Mammary epithelial cell (primary cell): ENCODE measurements around the gene CDH12.

Experiments used
- EZH2 ChIP-seq: IDR thresholded peaks from 2 replicates; pipeline ENCODE4 v1.6.1; 2012; ENCODE audit warnings: low read length, inconsistent platforms, borderline replicate concordance
- TF ChIP-seq, protein P1 (sequence below), 2 donors: IDR thresholded peaks in 1 of 2; conservative IDR thresholded peaks in 1 of 2; 2 replicates each; pipeline ENCODE4 v1.5.1; 2011 to 2012; ENCODE audit warnings: inconsistent platforms in 2 of 2, low read length in 2 of 2, mild to moderate bottlenecking in 2 of 2, control low read depth in 1 of 2, low read depth in 1 of 2; ENCODE audit not compliant: insufficient read depth in 1 of 2; ENCODE audit errors: extremely low read depth in 1 of 2

GRCh38 chr5:21895766-21896350, 957.3 kb downstream of the CDH12 start:
- TF ChIP-seq, protein P1, sequence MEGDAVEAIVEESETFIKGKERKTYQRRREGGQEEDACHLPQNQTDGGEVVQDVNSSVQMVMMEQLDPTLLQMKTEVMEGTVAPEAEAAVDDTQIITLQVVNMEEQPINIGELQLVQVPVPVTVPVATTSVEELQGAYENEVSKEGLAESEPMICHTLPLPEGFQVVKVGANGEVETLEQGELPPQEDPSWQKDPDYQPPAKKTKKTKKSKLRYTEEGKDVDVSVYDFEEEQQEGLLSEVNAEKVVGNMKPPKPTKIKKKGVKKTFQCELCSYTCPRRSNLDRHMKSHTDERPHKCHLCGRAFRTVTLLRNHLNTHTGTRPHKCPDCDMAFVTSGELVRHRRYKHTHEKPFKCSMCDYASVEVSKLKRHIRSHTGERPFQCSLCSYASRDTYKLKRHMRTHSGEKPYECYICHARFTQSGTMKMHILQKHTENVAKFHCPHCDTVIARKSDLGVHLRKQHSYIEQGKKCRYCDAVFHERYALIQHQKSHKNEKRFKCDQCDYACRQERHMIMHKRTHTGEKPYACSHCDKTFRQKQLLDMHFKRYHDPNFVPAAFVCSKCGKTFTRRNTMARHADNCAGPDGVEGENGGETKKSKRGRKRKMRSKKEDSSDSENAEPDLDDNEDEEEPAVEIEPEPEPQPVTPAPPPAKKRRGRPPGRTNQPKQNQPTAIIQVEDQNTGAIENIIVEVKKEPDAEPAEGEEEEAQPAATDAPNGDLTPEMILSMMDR (conservative IDR thresholded peaks at IDR 0.05 in 1 of 2, IDR thresholded peaks at IDR 0.05 in 1 of 2; ENCODE audit: extremely low read depth in 1 of 2, insufficient read depth in 1 of 2, low read depth in 1 of 2, low read length in 2 of 2) = no peak
- no peak for TF ChIP-seq EZH2
